ENCODE results near the gene SELPLG. TPM values are rescaled to one million over a fixed set of nuclear protein-coding genes. Genes with fewer than 3 reads are reported as not detected.

SELPLG gene
- total RNA-seq, 3 donors from 2014 or later (not counting 1 experiment from before 2014, with no cell fraction given) = 179 to 201 (median 201) TPM

DNA sequence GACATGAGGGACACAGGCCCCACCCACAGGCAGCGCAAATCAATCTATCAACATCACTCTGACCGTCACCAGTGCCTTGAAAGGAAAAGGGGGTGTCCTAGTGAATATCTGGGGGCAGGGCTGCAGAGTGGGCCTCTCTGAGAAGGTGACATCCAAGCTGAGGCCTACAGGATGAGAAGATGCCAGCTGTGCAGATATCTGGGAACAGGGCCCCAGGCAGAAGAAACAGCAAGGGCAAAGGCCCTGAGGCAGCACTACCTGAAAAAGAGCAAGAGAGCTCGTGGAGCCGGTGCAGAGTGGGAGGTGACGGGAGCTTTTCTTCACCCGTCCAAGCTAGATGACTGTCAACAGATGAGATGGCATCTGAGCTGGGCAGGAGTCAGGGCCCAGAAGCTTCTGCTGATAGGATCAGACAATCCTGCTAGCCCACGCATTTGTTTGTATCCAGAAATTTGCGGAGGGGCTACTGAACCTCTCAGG lies 23.3 kb downstream of the SELPLG start:
- DNase-seq (no peak), ATAC-seq (no peak)
- Histone ChIP-seq H3K4me3 (ENCODE audit: low read length) (no peak overlapping the region), H3K4me1 (ENCODE audit: control insufficient read depth, insufficient read depth, low read length) (peaks cover 5% of the 10 kb centered on the region), H3K9me3 (ENCODE audit: control insufficient read depth, insufficient read depth, low read length) (no peaks in the 10 kb centered on the region), H3K36me3 (ENCODE audit: control insufficient read depth, insufficient read depth, low read length) (no peaks in the 10 kb centered on the region), H3K27me3 (ENCODE audit: control insufficient read depth, insufficient read depth, low read length) (no peaks in the 10 kb centered on the region), H3K27ac (ENCODE audit: low read length) (no peak overlapping the region)
- H3K36me3 Mint-ChIP-seq = no peaks in the 10 kb centered on the region
- no peak overlapping the region for H3K4me3 Mint-ChIP-seq
- peaks cover 0 to 6% of the 10 kb centered on the region in 2 donors for H3K27me3 Mint-ChIP-seq (ENCODE audit: low read depth in 2 of 2)
- intact Hi-C loops (cut with micrococcal nuclease) = loop anchor here (5.0 kb wide), 1 partner anchor 37 kb away; no protein-coding TSS in a partner anchor
- no peaks in the 10 kb centered on the region for H3K9me3 Mint-ChIP-seq
- H3K27ac Mint-ChIP-seq = no peak overlapping the region
- WGBS (ENCODE audit: insufficient coverage) = 93% methylated on average over 7 of the region's 8 CpGs
- peaks cover 12 to 14% of the 10 kb centered on the region in 2 donors for H3K4me1 Mint-ChIP-seq
- TF ChIP-seq, protein P1, sequence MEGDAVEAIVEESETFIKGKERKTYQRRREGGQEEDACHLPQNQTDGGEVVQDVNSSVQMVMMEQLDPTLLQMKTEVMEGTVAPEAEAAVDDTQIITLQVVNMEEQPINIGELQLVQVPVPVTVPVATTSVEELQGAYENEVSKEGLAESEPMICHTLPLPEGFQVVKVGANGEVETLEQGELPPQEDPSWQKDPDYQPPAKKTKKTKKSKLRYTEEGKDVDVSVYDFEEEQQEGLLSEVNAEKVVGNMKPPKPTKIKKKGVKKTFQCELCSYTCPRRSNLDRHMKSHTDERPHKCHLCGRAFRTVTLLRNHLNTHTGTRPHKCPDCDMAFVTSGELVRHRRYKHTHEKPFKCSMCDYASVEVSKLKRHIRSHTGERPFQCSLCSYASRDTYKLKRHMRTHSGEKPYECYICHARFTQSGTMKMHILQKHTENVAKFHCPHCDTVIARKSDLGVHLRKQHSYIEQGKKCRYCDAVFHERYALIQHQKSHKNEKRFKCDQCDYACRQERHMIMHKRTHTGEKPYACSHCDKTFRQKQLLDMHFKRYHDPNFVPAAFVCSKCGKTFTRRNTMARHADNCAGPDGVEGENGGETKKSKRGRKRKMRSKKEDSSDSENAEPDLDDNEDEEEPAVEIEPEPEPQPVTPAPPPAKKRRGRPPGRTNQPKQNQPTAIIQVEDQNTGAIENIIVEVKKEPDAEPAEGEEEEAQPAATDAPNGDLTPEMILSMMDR (IDR thresholded peaks at IDR 0.05) = no peak

DNA sequence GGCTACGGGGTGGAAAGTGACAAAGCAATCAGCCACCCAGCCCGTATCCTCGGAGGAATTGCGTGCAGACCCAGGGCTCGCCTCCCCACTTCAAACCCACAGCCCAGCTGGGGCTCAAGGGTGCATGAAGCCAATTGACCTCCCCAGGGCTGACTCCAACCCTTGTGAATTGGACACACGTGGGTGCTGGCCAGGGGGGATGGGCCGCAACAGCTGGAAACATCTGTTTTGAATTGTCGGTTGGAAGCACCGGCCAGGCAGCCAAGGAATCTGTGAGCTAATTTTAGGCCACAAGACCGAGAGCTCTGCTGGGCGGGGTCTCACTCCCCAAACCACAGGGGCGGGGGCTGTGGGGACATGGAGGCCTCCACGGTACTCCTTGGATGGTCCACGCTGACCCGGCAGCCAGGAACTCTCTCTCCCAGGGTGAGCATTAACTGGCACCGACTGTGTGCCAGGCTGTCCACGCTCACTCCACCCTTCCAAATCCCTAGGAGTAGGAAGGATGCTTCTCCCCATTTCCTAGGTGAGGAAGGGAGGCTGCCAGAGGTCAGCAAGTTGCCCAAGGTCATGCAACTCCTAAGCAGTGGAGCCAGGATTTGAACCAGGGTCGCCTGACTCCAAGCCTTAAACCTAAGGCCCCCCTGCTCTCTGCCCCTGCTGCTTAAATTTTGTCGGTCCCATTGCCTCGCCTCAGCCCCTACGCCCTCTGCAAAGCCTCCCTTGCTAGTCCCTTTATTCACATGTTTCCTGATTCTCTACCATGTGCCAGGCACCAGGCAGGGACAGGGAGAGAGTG lies 24.0 kb downstream of the SELPLG start:
- 41% methylated on average over 19 of the region's 21 CpGs for WGBS (ENCODE audit: insufficient coverage)
- Mint-ChIP-seq H3K36me3 (no peaks in the 10 kb centered on the region), H3K27me3 (ENCODE audit: low read depth in 2 of 2) (peaks cover 0 to 6% of the 10 kb centered on the region in 2 donors), H3K4me1 (peaks cover 12 to 14% of the 10 kb centered on the region in 2 donors), H3K9me3 (no peaks in the 10 kb centered on the region), H3K27ac (no peak overlapping the region), H3K4me3 (no peak overlapping the region)
- Histone ChIP-seq H3K4me3 (ENCODE audit: low read length) (no peak overlapping the region), H3K27ac (ENCODE audit: low read length) (no peak overlapping the region), H3K9me3 (ENCODE audit: control insufficient read depth, insufficient read depth, low read length) (no peaks in the 10 kb centered on the region), H3K27me3 (ENCODE audit: control insufficient read depth, insufficient read depth, low read length) (no peaks in the 10 kb centered on the region), H3K4me1 (ENCODE audit: control insufficient read depth, insufficient read depth, low read length) (peaks cover 5% of the 10 kb centered on the region), H3K36me3 (ENCODE audit: control insufficient read depth, insufficient read depth, low read length) (no peaks in the 10 kb centered on the region)
- TF ChIP-seq, protein P1 (IDR thresholded peaks at IDR 0.05) = no peak
- ATAC-seq (no peak), DNase-seq (no peak)
- intact Hi-C loops (cut with micrococcal nuclease) = loop anchor here (5.0 kb wide), 1 partner anchor 38 kb away; no protein-coding TSS in a partner anchor

DNA sequence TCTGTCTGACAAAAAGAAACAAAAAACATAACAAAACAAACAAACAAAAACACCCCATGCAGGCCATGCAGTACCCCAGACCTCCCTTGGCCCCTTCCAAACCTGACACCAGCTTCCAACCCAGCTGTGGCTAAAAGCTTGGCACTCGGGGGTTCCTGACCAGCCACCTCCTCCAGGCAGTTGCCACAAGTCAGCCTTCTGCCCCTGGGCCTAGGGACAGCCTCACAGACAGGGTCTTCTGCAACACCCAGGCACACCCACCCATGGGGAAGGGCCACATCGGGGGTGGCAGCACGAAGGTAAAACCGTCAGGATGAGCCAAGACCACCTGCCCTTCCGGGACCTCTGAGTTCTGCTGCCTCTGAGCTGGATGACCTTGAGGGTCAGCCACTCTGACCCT lies 25.1 kb downstream of the SELPLG start:
- Mint-ChIP-seq H3K27ac (no peak overlapping the region), H3K4me3 (no peak overlapping the region), H3K36me3 (no peaks in the 10 kb centered on the region), H3K9me3 (no peaks in the 10 kb centered on the region), H3K27me3 (ENCODE audit: low read depth in 2 of 2) (peaks cover 6 to 10% of the 10 kb centered on the region in 2 donors), H3K4me1 (peaks cover 8 to 12% of the 10 kb centered on the region in 2 donors)
- intact Hi-C loops (cut with micrococcal nuclease) = no loop called here
- no peak overlapping the region for H3K4me3 ChIP-seq (ENCODE audit: low read length)
- no peaks in the 10 kb centered on the region for H3K27me3 ChIP-seq (ENCODE audit: control insufficient read depth, insufficient read depth, low read length)
- H3K36me3 ChIP-seq (ENCODE audit: control insufficient read depth, insufficient read depth, low read length) = no peaks in the 10 kb centered on the region
- peaks cover 5% of the 10 kb centered on the region for H3K4me1 ChIP-seq (ENCODE audit: control insufficient read depth, insufficient read depth, low read length)
- no peaks in the 10 kb centered on the region for H3K9me3 ChIP-seq (ENCODE audit: control insufficient read depth, insufficient read depth, low read length)
- H3K27ac ChIP-seq (ENCODE audit: low read length) = no peak overlapping the region
- TF ChIP-seq, protein P1 (IDR thresholded peaks at IDR 0.05) = no peak
- 91% methylated on average over 5 of the region's 5 CpGs for WGBS (ENCODE audit: insufficient coverage)
- DNase-seq (no peak), ATAC-seq (no peak)
